Measurements from ENCODE around the gene SRPK3.
A peak's percentile ranks its signal among the peaks of the same experiment; 100 is the strongest.

The SRPK3 gene

DNA sequence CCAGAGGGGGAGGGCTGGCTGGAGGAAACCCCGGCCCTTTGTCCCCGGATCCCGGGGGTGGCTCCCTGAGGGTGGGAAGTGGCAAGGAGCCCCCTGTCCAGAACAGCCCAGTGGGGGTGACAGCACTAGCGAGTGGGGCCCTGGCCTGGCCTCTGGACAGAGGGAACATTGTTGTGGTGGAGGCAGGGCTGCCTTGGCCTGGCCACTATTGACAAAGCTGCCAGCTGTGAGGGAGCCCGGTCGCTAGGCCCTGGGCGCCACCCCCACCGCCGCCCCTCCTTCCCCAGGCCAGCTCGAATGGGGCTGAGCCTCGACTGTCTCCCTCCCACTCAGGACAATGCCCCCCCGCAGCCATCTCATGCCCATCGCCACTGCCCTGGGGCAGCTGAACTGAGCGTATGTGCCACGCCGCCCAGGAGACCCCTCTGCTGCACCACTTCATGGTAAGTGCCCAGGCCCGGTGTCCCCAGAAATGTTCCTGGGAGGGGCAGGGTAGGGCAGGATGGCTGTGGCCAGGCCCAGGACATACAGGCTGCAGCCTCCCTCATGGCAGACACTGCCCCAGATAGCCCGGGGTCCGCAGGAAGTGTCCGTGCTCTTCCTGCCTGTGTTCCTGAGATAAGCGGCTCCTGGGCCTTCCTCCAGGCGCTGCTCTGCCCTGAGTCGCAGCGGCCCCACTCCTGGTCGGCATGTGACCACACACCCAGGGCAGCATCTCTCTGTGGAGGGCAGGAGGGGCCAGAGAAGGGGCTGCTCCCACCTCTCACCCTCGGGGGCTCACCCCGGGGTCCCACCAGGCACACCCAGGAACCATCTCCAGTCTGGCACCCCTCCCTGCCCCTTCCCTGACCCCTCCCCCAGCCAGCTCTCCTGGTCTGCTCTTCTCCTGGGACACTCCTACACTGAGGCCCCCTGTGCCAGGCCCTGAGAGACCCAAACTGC is 15.4 kb upstream of the SRPK3 start:
- no peak overlapping the region for H3K4me3 ChIP-seq (ENCODE audit: low read depth, low read length)
- TF ChIP-seq CTCF (IDR thresholded peaks at IDR 0.05; ENCODE audit: borderline replicate concordance, insufficient read depth, low read depth, low read length) = no peak

DNA sequence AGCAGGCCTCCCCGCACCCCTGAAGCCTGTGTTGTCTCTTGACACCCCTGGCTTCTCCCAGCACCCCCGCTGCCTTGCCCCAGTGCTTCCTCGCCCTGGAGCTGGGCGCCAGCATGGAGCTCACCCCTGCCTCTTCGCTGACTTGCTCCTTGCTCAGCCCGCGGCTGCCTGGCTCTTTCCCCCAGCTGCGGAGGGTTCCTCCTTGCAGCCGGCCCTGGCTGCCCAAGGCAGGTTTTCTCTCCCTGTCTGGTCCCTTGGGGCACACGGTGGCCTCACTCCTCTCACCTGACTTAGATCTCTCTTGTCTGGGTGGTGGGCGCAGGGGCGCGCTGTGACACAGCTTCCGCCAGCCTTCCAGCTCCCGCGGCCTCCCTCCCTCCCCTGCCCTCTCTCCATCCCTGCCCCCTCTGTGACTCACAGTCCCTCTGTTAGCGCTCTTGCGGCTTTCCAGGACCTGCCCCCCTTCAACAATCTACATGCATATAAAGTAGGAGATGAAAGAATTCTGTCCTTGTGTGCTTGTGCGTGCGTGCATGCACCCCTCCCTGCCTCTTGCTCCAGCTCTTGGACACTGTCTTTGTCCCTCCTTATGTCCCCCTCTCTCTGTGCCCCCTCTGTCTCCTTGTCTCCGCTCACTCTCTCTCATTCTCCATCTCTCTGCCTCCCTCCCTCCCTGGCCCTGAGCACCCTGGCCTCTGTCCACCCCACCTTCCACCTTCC is 14.6 kb upstream of the SRPK3 start:
- no peak for TF ChIP-seq CTCF (IDR thresholded peaks at IDR 0.05; ENCODE audit: borderline replicate concordance, insufficient read depth, low read depth, low read length)
- H3K4me3 ChIP-seq (ENCODE audit: low read depth, low read length) = no peak overlapping the region

GRCh38 chrX:153766871-153767673 is 13.8 kb upstream of the SRPK3 start:
- no peak overlapping the region for H3K4me3 ChIP-seq (ENCODE audit: low read depth, low read length)
- no peak for TF ChIP-seq CTCF (IDR thresholded peaks at IDR 0.05; ENCODE audit: borderline replicate concordance, insufficient read depth, low read depth, low read length)

GRCh38 chrX:153767674-153768055 is 13.2 kb upstream of the SRPK3 start:
- TF ChIP-seq CTCF (IDR thresholded peaks at IDR 0.05; ENCODE audit: borderline replicate concordance, insufficient read depth, low read depth, low read length) = no peak
- H3K4me3 ChIP-seq (ENCODE audit: low read depth, low read length) = no peak overlapping the region

DNA sequence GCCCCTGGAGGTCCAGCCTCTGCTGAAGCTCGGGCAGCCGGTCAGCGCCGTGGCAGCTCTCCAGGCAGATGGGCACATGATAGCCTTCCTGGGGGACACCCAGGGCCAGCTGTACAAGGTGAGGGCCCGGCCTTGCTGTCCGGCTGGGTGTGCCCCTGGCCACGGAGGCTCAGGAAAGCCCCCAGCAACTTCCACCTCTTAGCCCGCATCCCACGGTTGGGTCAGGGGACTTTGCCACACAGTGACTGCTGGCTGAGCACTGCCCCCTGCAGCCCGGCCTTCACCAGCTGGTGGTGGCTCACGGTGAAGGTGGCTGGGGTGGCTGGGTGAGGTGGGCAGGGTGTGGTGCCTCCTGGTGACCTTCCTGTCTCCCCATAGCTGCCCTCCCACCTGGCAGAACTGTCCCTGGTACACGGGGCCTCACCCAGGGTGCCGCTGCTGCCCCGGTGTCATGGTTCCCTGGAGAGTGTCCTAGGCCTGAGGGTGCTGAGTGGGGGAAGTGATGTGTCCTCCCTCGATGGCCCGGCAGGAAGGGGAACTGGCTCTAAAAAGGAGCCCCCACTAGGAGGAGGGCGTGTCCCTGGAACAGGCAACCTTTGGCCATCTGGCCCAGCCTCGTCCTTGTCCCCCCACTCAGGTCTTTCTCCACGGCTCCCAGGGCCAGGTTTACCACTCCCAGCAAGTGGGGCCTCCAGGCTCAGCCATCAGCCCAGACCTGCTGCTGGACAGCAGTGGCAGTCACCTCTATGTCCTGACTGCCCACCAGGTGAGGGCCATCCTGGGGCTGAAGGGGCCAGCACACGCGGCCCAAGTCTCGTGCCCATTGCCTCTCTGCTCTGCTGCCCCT is 12.3 kb upstream of the SRPK3 start:
- H3K4me3 ChIP-seq (ENCODE audit: low read depth, low read length) = no peak overlapping the region
- TF ChIP-seq CTCF (IDR thresholded peaks at IDR 0.05; ENCODE audit: borderline replicate concordance, insufficient read depth, low read depth, low read length) = 0 out of 2 replicates have a peak, but pooled peaks have one; percentile 8

- no peak for TF ChIP-seq CTCF (IDR thresholded peaks at IDR 0.05; ENCODE audit: borderline replicate concordance, insufficient read depth, low read depth, low read length)
These were observed 11.5 kb upstream of the SRPK3 start for GRCh38 chrX:153769158-153769864.

More at GRCh38 chrX:153769158-153769864, 11.5 kb upstream of the SRPK3 start:
- no peak overlapping the region for H3K4me3 ChIP-seq (ENCODE audit: low read depth, low read length)

Measured in GM12875 (cell line).